GM19324 (cell line): Measurements from ENCODE around the gene TMEM62.

ENCODE experiments used
- ATAC-seq: cut with Tn5 transposase; IDR thresholded peaks from one replicate; pipeline ENCODE4 v1.9.1; 2021; ENCODE audit warnings: mild to moderate bottlenecking, moderate library complexity; ENCODE audit not compliant: unreplicated experiment, low FRiP score

Gene TMEM62

GRCh38 chr15:43226436-43227305 is 93.3 kb downstream of the TMEM62 start:
- ATAC-seq, result no peak

GRCh38 chr15:43229977-43230376 is 96.6 kb downstream of the TMEM62 start:
- no peak for ATAC-seq

- no peak for ATAC-seq
These were observed 97.3 kb downstream of the TMEM62 start for GRCh38 chr15:43230640-43231115.

GRCh38 chr15:43232289-43232874 is 99.0 kb downstream of the TMEM62 start:
- ATAC-seq, result no peak
